HepG2 (cell line): ENCODE data around the gene CATSPERD. TPM values are rescaled to one million over a fixed set of nuclear protein-coding genes. Genes with fewer than 3 reads are reported as not detected.

ENCODE experiments used
- DNMT3B ChIP-seq: conservative IDR thresholded peaks from 2 replicates; pipeline ENCODE4 v1.6.1; 2016; ENCODE audit warnings: missing biosample characterization, control low read depth
- PLRG1 ChIP-seq: fragments of 450-650 bp; conservative IDR thresholded peaks from 2 replicates; pipeline ENCODE4 v1.6.1; 2016
- SSRP1 ChIP-seq: IDR thresholded peaks from 2 replicates; pipeline ENCODE4 v1.6.1; 2016; ENCODE audit warnings: control low read depth
- ZC3H4 ChIP-seq: sonication (generic); formaldehyde crosslinking; IDR thresholded peaks from 2 replicates; pipeline ENCODE4 v1.4.0; 2020; ENCODE audit warnings: missing genetic modification reagents, borderline replicate concordance
- ZFP37 ChIP-seq: sonication (generic); formaldehyde crosslinking; IDR thresholded peaks from 2 replicates; pipeline ENCODE4 v1.4.0; 2020; ENCODE audit warnings: missing genetic modification reagents, borderline replicate concordance
- ZFP41 ChIP-seq: sonication (generic); formaldehyde crosslinking; IDR thresholded peaks from 2 replicates; pipeline ENCODE4 v1.4.0; 2020; ENCODE audit warnings: mild to moderate bottlenecking, missing genetic modification reagents, borderline replicate concordance
- ZMYM2 ChIP-seq: sonication (generic); formaldehyde crosslinking; IDR thresholded peaks from 2 replicates; pipeline ENCODE4 v1.8.0; 2022; ENCODE audit warnings: mild to moderate bottlenecking, missing genetic modification reagents
- ZNF280D ChIP-seq: sonication (generic); formaldehyde crosslinking; IDR thresholded peaks from 2 replicates; pipeline ENCODE4 v1.5.1; 2020; ENCODE audit warnings: mild to moderate bottlenecking, missing genetic modification reagents
- ZNF318 ChIP-seq: sonication (generic); formaldehyde crosslinking; IDR thresholded peaks from 2 replicates; pipeline ENCODE4 v1.4.0; 2020; ENCODE audit warnings: mild to moderate bottlenecking, missing genetic modification reagents
- ZNF564 ChIP-seq: sonication (generic); formaldehyde crosslinking; IDR thresholded peaks from 2 replicates; pipeline ENCODE4 v1.8.1; 2023; ENCODE audit warnings: mild to moderate bottlenecking, missing genetic modification reagents
- ZNF687 ChIP-seq: sonication (generic); formaldehyde crosslinking; IDR thresholded peaks from 2 replicates; pipeline ENCODE4 v1.5.1; 2020; ENCODE audit warnings: mild to moderate bottlenecking, missing genetic modification reagents, moderate library complexity
- ZNF776 ChIP-seq: sonication (generic); formaldehyde crosslinking; IDR thresholded peaks from 2 replicates; pipeline ENCODE4 v1.4.0; 2020; ENCODE audit warnings: mild to moderate bottlenecking, missing genetic modification reagents
- ZZZ3 ChIP-seq: sonication (generic); formaldehyde crosslinking; IDR thresholded peaks from 2 replicates; pipeline ENCODE4 v1.4.0; 2020; ENCODE audit warnings: missing genetic modification reagents, mild to moderate bottlenecking, borderline replicate concordance
- polyA plus RNA-seq, 8 experiments: library from polyadenylated mRNA; depleted of rRNA in 3 of 8; stranded (reverse) in 7 of 8; unstranded in 1 of 8; fragments of >200 nt; fragmentation: Illumina TruSeq in 4 of 8; extraction: Trizol in 4 of 8; gene quantifications; 2 replicates each; pipeline versions ENCODE4 v1.2.1 to v1.2.3, GENCODE V29; 2011 to 2016; ENCODE audit warnings: low read depth in 4 of 8, missing spikeins in 1 of 8, mixed read lengths in 1 of 8; ENCODE audit not compliant: insufficient read depth in 1 of 8
- total RNA-seq, 5 experiments: library from RNA; depleted of rRNA; stranded (reverse); fragments of >200 nt; fragmentation: Illumina TruSeq; extraction: Trizol; gene quantifications; 2 replicates each; pipeline ENCODE4 v1.2.3, GENCODE V29; 2016; ENCODE audit warnings: low read depth in 1 of 5

Gene CATSPERD
- total and polyA plus RNA-seq, 2 of the 13 experiments (the other 11 are each of a cell fraction or from before 2014, with no cell fraction given), result 0.04 TPM; not detected in 1

- TF ChIP-seq ZNF318 (CRISPR knock-in tag), result no peak
- TF ChIP-seq SSRP1, result 0 out of 2 replicates have a peak, but pooled peaks have one; percentile 17
- no peak for TF ChIP-seq ZC3H4
- TF ChIP-seq PLRG1, result no peak
- peak; percentile 69; the same call in 1 of the 2 replicates for TF ChIP-seq ZFP37 (CRISPR knock-in tag)
- peak; percentile 88; the same call in 1 of the 2 replicates for TF ChIP-seq ZNF564 (CRISPR knock-in tag)
- peak; percentile 86 for TF ChIP-seq DNMT3B (CRISPR knock-in tag)
- TF ChIP-seq ZFP41 (CRISPR knock-in tag), result no peak
- TF ChIP-seq ZNF687 (CRISPR knock-in tag), result peak; percentile 95
- peak; percentile 70; the same call in 1 of the 2 replicates for TF ChIP-seq ZNF776 (CRISPR knock-in tag)
- no peak for TF ChIP-seq ZNF280D (CRISPR knock-in tag)
- TF ChIP-seq ZMYM2 (CRISPR knock-in tag), result no peak
- peak; percentile 98; the same call in 1 of the 2 replicates for TF ChIP-seq ZZZ3 (CRISPR knock-in tag)
These were observed 30.1 kb upstream of the CATSPERD start, which contains the start of gene RPL36 (continued) for GRCh38 chr19:5690125-5690954.
